ENCODE data around the gene PLOD3.
"Not testable (repeated sequence)": the region's sequence is repeated elsewhere in the genome, so short reads cannot be mapped to it uniquely, and the experiment has no call there.

The PLOD3 gene

GRCh38 chr7:101200862-101201599 is 16.4 kb downstream of the PLOD3 start, which contains the start of gene MOGAT3:
Gene MOGAT3, minus strand, starts transcription at chr7:101201036. Its CDS starts 182 bp downstream, at chr7:101200854.
- peak within 1 kb of the TSS; percentile 70 to 79 for H3K9ac ChIP-seq (ENCODE audit: low read depth in 1 of 2, low read length in 2 of 2)
- H3K36me3 ChIP-seq (ENCODE audit: control insufficient read depth in 2 of 2, insufficient read depth in 2 of 2, low read length in 2 of 2): peaks cover 0 to 1% of the 10 kb centered on the region in 2 donors
- H3K4me1 ChIP-seq (ENCODE audit: control insufficient read depth in 2 of 2, insufficient read depth in 2 of 2, low read length in 2 of 2): peaks cover 12 to 14% of the 10 kb centered on the region in 2 donors
- H3K27ac ChIP-seq (ENCODE audit: low read depth in 2 of 2, low read length in 2 of 2): peak within 1 kb of the TSS; percentile 86 to 92
- peak within 1 kb of the TSS; percentile 70 to 73 for H3K4me3 ChIP-seq (ENCODE audit: low read length in 2 of 2)
- H3K9me3 ChIP-seq (ENCODE audit: control insufficient read depth in 2 of 2, low read length in 2 of 2): no peaks in the 10 kb centered on the region
- H3K27me3 ChIP-seq (ENCODE audit: control insufficient read depth in 2 of 2, insufficient read depth in 2 of 2, low read length in 2 of 2): peaks cover 0 to 6% of the 10 kb centered on the region in 2 donors

- H3K4me3 ChIP-seq (ENCODE audit: low read length in 2 of 2): peak overlapping the region; percentile 69 to 73
- peak overlapping the region; percentile 86 to 92 for H3K27ac ChIP-seq (ENCODE audit: low read depth in 2 of 2, low read length in 2 of 2)
- H3K27me3 ChIP-seq (ENCODE audit: control insufficient read depth in 2 of 2, insufficient read depth in 2 of 2, low read length in 2 of 2): peaks cover 0 to 6% of the 10 kb centered on the region in 2 donors
- peak overlapping the region; percentile 70 for H3K9ac ChIP-seq (ENCODE audit: low read depth in 1 of 2, low read length in 2 of 2)
- peaks cover 12 to 14% of the 10 kb centered on the region in 2 donors for H3K4me1 ChIP-seq (ENCODE audit: control insufficient read depth in 2 of 2, insufficient read depth in 2 of 2, low read length in 2 of 2)
- no peaks in the 10 kb centered on the region for H3K36me3 ChIP-seq (ENCODE audit: control insufficient read depth in 2 of 2, insufficient read depth in 2 of 2, low read length in 2 of 2)
- no peaks in the 10 kb centered on the region for H3K9me3 ChIP-seq (ENCODE audit: control insufficient read depth in 2 of 2, low read length in 2 of 2)
Observed at GRCh38 chr7:101200504-101200861, 16.9 kb downstream of the PLOD3 start.

- not testable (repeated sequence) for H3K36me3 ChIP-seq (ENCODE audit: control insufficient read depth in 2 of 2, insufficient read depth in 2 of 2, low read length in 2 of 2); H3K27me3 ChIP-seq (ENCODE audit: control insufficient read depth in 2 of 2, insufficient read depth in 2 of 2, low read length in 2 of 2); H3K9me3 ChIP-seq (ENCODE audit: control insufficient read depth in 2 of 2, low read length in 2 of 2); H3K4me3 ChIP-seq (ENCODE audit: low read length in 2 of 2); H3K27ac ChIP-seq (ENCODE audit: low read depth in 2 of 2, low read length in 2 of 2); H3K9ac ChIP-seq (ENCODE audit: low read depth in 1 of 2, low read length in 2 of 2)
- H3K4me1 ChIP-seq (ENCODE audit: control insufficient read depth in 2 of 2, insufficient read depth in 2 of 2, low read length in 2 of 2): peaks cover 12 to 14% of the 10 kb centered on the region in 2 donors
Observed at GRCh38 chr7:101199522-101199921, 17.9 kb downstream of the PLOD3 start.

DNA sequence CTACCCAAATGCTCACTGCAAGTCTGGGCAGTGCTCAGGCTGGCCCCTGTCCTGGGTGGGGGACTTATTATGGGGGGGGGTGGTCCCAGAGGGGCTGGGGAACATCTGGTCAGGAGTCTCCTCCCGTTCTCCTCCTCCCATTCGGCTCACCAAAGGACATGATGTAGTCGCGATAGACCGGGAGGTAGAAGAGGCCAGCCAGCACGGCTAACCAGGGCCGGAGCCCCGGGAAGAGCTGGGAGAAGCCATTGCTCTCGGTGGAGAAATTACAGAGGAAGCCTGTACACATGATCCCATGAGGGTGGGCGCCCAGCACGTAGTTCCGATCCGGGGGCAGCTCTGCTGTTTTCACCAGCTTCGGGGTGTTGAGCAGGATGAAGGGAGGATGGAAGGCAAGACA is 18.9 kb downstream of the PLOD3 start:
- Histone ChIP-seq H3K4me1 (ENCODE audit: control insufficient read depth in 2 of 2, insufficient read depth in 2 of 2, low read length in 2 of 2) (peaks cover 12 to 14% of the 10 kb centered on the region in 2 donors), H3K27me3 (ENCODE audit: control insufficient read depth in 2 of 2, insufficient read depth in 2 of 2, low read length in 2 of 2) (peaks cover 0 to 6% of the 10 kb centered on the region in 2 donors), H3K4me3 (ENCODE audit: low read length in 2 of 2) (no peak overlapping the region), H3K27ac (ENCODE audit: low read depth in 2 of 2, low read length in 2 of 2) (no peak overlapping the region), H3K9me3 (ENCODE audit: control insufficient read depth in 2 of 2, low read length in 2 of 2) (no peaks in the 10 kb centered on the region), H3K9ac (ENCODE audit: low read depth in 1 of 2, low read length in 2 of 2) (no peak overlapping the region), H3K36me3 (ENCODE audit: control insufficient read depth in 2 of 2, insufficient read depth in 2 of 2, low read length in 2 of 2) (no peaks in the 10 kb centered on the region)

- Histone ChIP-seq H3K9me3 (ENCODE audit: control insufficient read depth in 2 of 2, low read length in 2 of 2) (no peaks in the 10 kb centered on the region), H3K36me3 (ENCODE audit: control insufficient read depth in 2 of 2, insufficient read depth in 2 of 2, low read length in 2 of 2) (no peaks in the 10 kb centered on the region), H3K4me3 (ENCODE audit: low read length in 2 of 2) (no peak overlapping the region), H3K27me3 (ENCODE audit: control insufficient read depth in 2 of 2, insufficient read depth in 2 of 2, low read length in 2 of 2) (peaks cover 0 to 5% of the 10 kb centered on the region in 2 donors), H3K9ac (ENCODE audit: low read depth in 1 of 2, low read length in 2 of 2) (no peak overlapping the region), H3K4me1 (ENCODE audit: control insufficient read depth in 2 of 2, insufficient read depth in 2 of 2, low read length in 2 of 2) (peaks cover 12 to 14% of the 10 kb centered on the region in 2 donors), H3K27ac (ENCODE audit: low read depth in 2 of 2, low read length in 2 of 2) (no peak overlapping the region)
Observed at GRCh38 chr7:101197991-101198390, 19.4 kb downstream of the PLOD3 start.

GRCh38 chr7:101195884-101196283 is 21.5 kb downstream of the PLOD3 start:
- Histone ChIP-seq H3K4me3 (ENCODE audit: low read length in 2 of 2) (no peak overlapping the region), H3K27ac (ENCODE audit: low read depth in 2 of 2, low read length in 2 of 2) (no peak overlapping the region), H3K4me1 (ENCODE audit: control insufficient read depth in 2 of 2, insufficient read depth in 2 of 2, low read length in 2 of 2) (peaks cover 5 to 9% of the 10 kb centered on the region in 2 donors), H3K9me3 (ENCODE audit: control insufficient read depth in 2 of 2, low read length in 2 of 2) (no peaks in the 10 kb centered on the region), H3K36me3 (ENCODE audit: control insufficient read depth in 2 of 2, insufficient read depth in 2 of 2, low read length in 2 of 2) (no peaks in the 10 kb centered on the region), H3K27me3 (ENCODE audit: control insufficient read depth in 2 of 2, insufficient read depth in 2 of 2, low read length in 2 of 2) (peaks cover 0 to 4% of the 10 kb centered on the region in 2 donors), H3K9ac (ENCODE audit: low read depth in 1 of 2, low read length in 2 of 2) (no peak overlapping the region)

- no peak overlapping the region for H3K4me3 ChIP-seq (ENCODE audit: low read length in 2 of 2)
- H3K27ac ChIP-seq (ENCODE audit: low read depth in 2 of 2, low read length in 2 of 2): no peak overlapping the region
- no peaks in the 10 kb centered on the region for H3K36me3 ChIP-seq (ENCODE audit: control insufficient read depth in 2 of 2, insufficient read depth in 2 of 2, low read length in 2 of 2)
Observed at GRCh38 chr7:101189109-101189508, 28.3 kb downstream of the PLOD3 start.

GRCh38 chr7:101186844-101187428 is 30.4 kb downstream of the PLOD3 start:
- Histone ChIP-seq H3K36me3 (ENCODE audit: control insufficient read depth in 2 of 2, insufficient read depth in 2 of 2, low read length in 2 of 2) (no peaks in the 10 kb centered on the region), H3K4me1 (ENCODE audit: control insufficient read depth in 2 of 2, insufficient read depth in 2 of 2, low read length in 2 of 2) (peaks cover 4 to 5% of the 10 kb centered on the region in 2 donors), H3K9ac (ENCODE audit: low read depth in 1 of 2, low read length in 2 of 2) (no peak overlapping the region), H3K27ac (ENCODE audit: low read depth in 2 of 2, low read length in 2 of 2) (no peak overlapping the region), H3K4me3 (ENCODE audit: low read length in 2 of 2) (no peak overlapping the region), H3K9me3 (ENCODE audit: control insufficient read depth in 2 of 2, low read length in 2 of 2) (no peaks in the 10 kb centered on the region), H3K27me3 (ENCODE audit: control insufficient read depth in 2 of 2, insufficient read depth in 2 of 2, low read length in 2 of 2) (peaks cover 0 to 3% of the 10 kb centered on the region in 2 donors)

More at GRCh38 chr7:101189109-101189508, 28.3 kb downstream of the PLOD3 start:
- no peaks in the 10 kb centered on the region for H3K27me3 ChIP-seq (ENCODE audit: control insufficient read depth in 2 of 2, insufficient read depth in 2 of 2, low read length in 2 of 2)
- peaks cover 3% of the 10 kb centered on the region in 2 donors for H3K4me1 ChIP-seq (ENCODE audit: control insufficient read depth in 2 of 2, insufficient read depth in 2 of 2, low read length in 2 of 2)
- no peak overlapping the region for H3K9ac ChIP-seq (ENCODE audit: low read depth in 1 of 2, low read length in 2 of 2)
- no peaks in the 10 kb centered on the region for H3K9me3 ChIP-seq (ENCODE audit: control insufficient read depth in 2 of 2, low read length in 2 of 2)

DNA sequence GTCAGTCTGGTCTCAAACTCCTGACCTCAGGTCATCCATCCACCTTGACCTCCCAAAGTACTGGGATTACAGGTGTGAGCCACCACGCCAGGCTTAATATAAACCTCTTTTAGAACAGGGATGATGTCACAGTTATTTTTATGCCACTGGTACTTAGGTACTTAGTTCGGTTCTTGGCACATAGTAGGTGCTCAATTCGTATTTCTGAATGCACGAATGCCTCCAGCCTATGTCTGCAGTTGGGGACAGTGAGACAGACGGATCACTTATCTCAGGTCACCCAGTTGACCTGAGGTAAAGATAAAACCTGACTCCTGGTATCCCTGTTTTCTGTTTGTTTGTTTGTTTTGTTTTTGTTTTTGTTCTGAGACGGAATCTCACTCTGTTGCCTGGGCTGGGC is 31.2 kb downstream of the PLOD3 start:
- no peak overlapping the region for H3K9ac ChIP-seq (ENCODE audit: low read depth in 1 of 2, low read length in 2 of 2)
- H3K9me3 ChIP-seq (ENCODE audit: control insufficient read depth in 2 of 2, low read length in 2 of 2): no peaks in the 10 kb centered on the region
- H3K27ac ChIP-seq (ENCODE audit: low read depth in 2 of 2, low read length in 2 of 2): no peak overlapping the region
- H3K27me3 ChIP-seq (ENCODE audit: control insufficient read depth in 2 of 2, insufficient read depth in 2 of 2, low read length in 2 of 2): peaks cover 0 to 3% of the 10 kb centered on the region in 2 donors
- no peak overlapping the region for H3K4me3 ChIP-seq (ENCODE audit: low read length in 2 of 2)
- no peaks in the 10 kb centered on the region for H3K36me3 ChIP-seq (ENCODE audit: control insufficient read depth in 2 of 2, insufficient read depth in 2 of 2, low read length in 2 of 2)
- peaks cover 4 to 5% of the 10 kb centered on the region in 2 donors for H3K4me1 ChIP-seq (ENCODE audit: control insufficient read depth in 2 of 2, insufficient read depth in 2 of 2, low read length in 2 of 2)

DNA sequence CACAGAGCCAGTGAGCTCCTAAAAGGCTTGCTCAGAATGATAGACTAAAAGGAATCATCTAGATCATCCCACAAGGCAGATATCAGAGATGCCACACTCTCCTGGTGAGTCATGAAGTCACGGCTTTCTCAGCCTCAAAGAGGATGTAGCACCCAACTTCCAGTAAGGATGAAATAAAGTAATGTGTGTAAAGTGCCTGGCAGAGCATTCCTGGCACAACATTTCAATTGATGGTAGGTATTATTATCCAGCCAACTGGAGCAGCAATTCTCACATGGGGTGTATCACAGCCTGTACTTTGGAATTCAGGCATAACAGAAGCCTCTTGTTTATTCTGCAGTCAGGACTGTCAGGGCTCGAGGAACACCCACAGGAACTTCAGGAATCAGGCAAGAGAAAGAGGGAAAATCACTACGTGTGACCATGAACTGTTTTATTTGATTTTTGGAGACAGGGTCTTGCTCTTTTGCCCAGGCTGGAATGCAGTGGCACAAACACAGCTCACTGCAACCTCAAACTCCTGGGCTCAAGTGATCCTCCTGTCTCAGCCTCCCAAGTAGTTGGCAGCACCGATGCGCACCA is 32.0 kb downstream of the PLOD3 start:
- Histone ChIP-seq H3K4me1 (ENCODE audit: control insufficient read depth in 2 of 2, insufficient read depth in 2 of 2, low read length in 2 of 2) (peaks cover 4 to 5% of the 10 kb centered on the region in 2 donors), H3K4me3 (ENCODE audit: low read length in 2 of 2) (no peak overlapping the region), H3K27ac (ENCODE audit: low read depth in 2 of 2, low read length in 2 of 2) (no peak overlapping the region), H3K36me3 (ENCODE audit: control insufficient read depth in 2 of 2, insufficient read depth in 2 of 2, low read length in 2 of 2) (no peaks in the 10 kb centered on the region), H3K9ac (ENCODE audit: low read depth in 1 of 2, low read length in 2 of 2) (no peak overlapping the region), H3K9me3 (ENCODE audit: control insufficient read depth in 2 of 2, low read length in 2 of 2) (no peaks in the 10 kb centered on the region), H3K27me3 (ENCODE audit: control insufficient read depth in 2 of 2, insufficient read depth in 2 of 2, low read length in 2 of 2) (peaks cover 5 to 9% of the 10 kb centered on the region in 2 donors)

Data from mucosa of rectum (tissue), 2 donors.